Left cardiac atrium (tissue), 4 donors: ENCODE measurements around the gene TTC39C. TPM values are rescaled to one million over a fixed set of nuclear protein-coding genes. Genes with fewer than 3 reads are reported as not detected.

Experiments
- ATAC-seq, 2 donors: fragments of 200-7000 bp; cut with Tn5 transposase; one replicate each; pipeline ENCODE4 v1.9.1; 2020; ENCODE audit warnings: mild to moderate bottlenecking in 2 of 2, moderate library complexity in 2 of 2
- DNase-seq: peaks from one replicate; pipeline ENCODE4 v3.0.0-alpha.2; 2020
- intact Hi-C, 2 donors: fragments of 100-400 bp; cut with DNase I; formaldehyde crosslinking; loops; one replicate each; pipeline versions ENCODE4 v1.14.1 to v1.15.1; 2022 to 2023
- total RNA-seq, 2 donors: library from RNA; stranded (reverse); fragmentation: NEBNext Ultra II Directional; extraction: Animal tissue kit (Norgen Biotek cat#: 25700); gene quantifications; one replicate each; pipeline ENCODE4 v1.2.1, GENCODE V29; 2021
- donor health status: DM: no; HTN: yes; CAD: no.
- donor health status: DM: no; HTN: yes; CAD: no; lungs with severe emphysema.
- donor health status: DM: yes; HTN: yes; CAD: no.
- donor health status: Dilated cardiomyopathy.

Gene TTC39C
- total RNA-seq, 2 donors from 2014 or later: 7.6 to 8.9 TPM

- no peak for DNase-seq
- intact Hi-C loops: no loop called here
- no peak for ATAC-seq
These were observed 27.8 kb upstream of the TTC39C start for GRCh38 chr18:23986600-23987359.

GRCh38 chr18:23990474-23991410, 23.8 kb upstream of the TTC39C start:
- ATAC-seq (no peak), DNase-seq (no peak)
- intact Hi-C loops: loop anchor here in 1 of 2 donors (5.0 kb wide), 1 partner anchor 87 kb away; no protein-coding TSS in a partner anchor

- DNase-seq (peak; percentile 40), ATAC-seq (peak; percentile 90 to 93)
- intact Hi-C loops: loop anchor here in 1 of 2 donors (5.0 kb wide), 1 partner anchor 85 kb away; no protein-coding TSS in a partner anchor
These were observed 22.2 kb upstream of the TTC39C start for GRCh38 chr18:23992089-23992940.

DNA sequence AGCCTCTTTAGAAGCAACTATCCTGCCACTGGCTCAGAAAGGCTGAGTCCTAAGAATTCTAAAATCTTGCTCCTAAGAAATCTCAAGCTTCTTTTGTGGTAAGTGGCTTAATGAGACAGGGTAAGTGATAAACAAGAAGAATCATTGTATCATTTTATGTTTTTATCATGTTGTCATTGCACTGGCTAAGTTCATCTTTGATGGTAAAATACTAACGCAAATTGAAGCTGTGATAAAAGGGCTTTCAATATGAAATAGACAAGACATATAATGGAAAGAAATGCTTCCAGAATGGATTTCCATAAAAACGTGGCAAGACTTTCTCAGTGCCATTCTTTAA, 21.6 kb upstream of the TTC39C start:
- no peak for ATAC-seq
- DNase-seq: no peak
- intact Hi-C loops: loop anchor here in 1 of 2 donors (5.0 kb wide), 1 partner anchor 84 kb away; no protein-coding TSS in a partner anchor

GRCh38 chr18:23994361-23994902, 20.1 kb upstream of the TTC39C start:
- intact Hi-C loops: loop anchor here in 1 of 2 donors (5.0 kb wide), 1 partner anchor 83 kb away; no protein-coding TSS in a partner anchor
- ATAC-seq: peak; percentile 35 to 83
- DNase-seq: peak; percentile 43

DNA sequence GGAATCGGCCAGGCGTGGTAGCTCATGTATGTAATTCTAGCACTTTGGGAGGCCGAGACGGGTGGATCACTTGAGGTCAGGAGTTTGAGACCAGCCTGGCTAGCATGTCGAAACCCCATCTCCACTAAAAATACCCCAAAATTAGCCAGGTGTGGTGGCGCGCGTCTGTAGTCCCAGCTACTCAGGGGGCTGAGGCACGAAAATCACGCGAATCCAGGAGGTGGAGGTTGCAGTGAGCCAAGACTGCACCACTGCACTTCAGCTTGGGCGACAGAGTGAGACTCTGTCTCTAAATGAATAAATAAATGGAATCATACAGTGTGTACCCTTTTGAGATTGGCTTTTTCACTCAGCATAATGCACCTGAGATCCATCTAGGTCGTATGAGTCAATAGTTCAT, 19.4 kb upstream of the TTC39C start:
- ATAC-seq (no peak), DNase-seq (no peak)
- intact Hi-C loops: no loop called here

- no peak for ATAC-seq
- DNase-seq: no peak
- intact Hi-C loops: no loop called here
These were observed 16.5 kb upstream of the TTC39C start for GRCh38 chr18:23998018-23998417.

DNA sequence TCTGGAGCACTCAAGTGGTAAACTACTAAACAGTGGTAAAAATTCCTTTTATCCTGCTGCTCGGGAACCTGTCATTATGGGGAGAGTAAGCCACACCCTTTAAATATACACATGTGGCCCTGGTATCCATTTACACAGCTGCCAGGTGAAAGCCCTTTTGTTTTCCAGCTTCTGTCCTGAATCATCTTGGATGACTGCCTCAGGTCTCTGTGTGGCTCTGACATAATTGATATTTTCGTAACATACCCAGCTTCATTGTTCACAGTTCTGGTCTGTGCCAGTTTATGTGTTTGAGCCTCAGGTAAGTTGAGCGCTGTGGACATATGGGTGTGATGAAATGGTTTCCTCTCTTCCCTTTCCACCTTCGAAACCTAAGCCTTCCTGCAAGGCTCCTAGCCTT, 15.7 kb upstream of the TTC39C start:
- no peak for DNase-seq
- intact Hi-C loops: no loop called here
- no peak for ATAC-seq

DNA sequence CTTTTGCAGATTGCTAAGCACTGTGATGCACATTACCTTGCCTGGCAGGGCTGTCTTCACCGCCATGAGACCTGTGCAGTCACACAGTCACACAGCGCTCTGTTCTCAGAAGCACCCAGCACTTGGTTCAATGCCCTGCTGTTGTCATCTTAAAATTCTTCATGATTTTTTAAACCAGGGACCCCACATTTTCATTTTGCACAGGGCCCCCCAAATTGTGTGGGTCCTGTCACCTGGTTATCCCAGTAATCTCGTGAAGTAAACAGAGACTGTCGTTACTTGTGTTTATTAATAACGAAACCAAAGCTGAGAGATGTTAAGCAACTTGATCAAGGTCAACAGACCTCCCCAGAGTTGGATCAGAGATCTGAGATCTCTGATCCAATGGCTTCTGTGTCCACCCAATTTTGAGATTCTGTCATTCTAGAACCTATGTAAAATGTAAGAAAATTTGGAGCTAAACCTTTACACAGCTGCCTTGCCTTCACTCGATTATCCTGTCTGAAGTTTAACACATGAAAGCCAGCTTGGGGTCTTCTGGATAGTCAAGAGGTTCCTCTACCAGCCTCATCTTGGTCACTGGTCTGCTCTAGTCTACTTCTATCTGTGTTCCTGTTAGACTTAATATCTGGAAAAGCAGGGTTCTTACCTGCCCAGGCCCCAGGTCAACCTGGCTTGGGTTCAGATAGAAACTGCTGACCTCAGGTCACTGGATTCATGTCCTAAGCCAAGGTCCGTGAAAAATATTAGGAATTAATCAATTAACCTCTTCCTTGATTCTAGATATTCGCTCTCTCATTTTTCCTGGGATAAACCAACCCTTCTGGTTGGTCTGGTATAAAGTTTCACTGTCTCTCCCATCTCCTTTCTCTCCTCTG, 13.7 kb upstream of the TTC39C start:
- intact Hi-C loops: no loop called here
- DNase-seq (no peak), ATAC-seq (no peak)

DNA sequence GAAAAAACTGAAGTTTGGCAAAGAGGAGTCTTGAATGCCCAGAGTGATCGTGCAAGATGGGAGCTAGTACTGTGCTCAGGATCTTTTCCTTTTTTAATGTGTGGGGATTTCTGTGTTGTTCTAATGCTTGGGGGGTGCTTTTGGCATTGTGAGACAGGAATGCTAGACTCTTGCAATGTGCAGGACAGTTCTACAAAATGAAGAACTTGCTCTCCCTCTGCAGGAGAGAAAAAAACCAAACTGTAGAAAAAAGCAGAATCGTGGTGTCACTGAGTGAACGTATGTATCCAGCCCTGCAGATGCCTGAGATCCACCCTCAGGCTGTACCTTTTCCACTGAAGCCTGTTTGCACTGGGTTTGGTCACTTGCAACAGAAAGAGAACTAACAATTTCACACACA, 12.1 kb upstream of the TTC39C start:
- intact Hi-C loops: no loop called here
- no peak for ATAC-seq
- DNase-seq: no peak

DNA sequence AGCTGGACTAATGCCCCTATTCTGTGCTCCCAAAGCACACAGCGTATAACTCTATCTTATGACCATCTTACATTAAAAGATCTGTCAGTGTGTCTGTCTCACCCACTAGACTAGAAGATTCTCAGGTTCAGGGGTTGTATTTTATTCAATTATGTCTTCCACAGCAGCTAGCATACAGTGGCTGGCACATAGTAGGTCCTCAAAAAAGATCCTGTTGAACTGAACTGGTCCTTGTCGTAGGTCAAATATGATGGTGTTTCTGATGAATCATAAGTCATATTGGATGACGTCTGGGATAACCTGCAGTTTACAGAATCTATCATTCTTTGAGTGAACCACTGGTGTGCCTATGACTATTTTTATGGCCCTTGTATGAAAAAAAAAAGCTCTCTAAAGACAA, 11.3 kb upstream of the TTC39C start:
- intact Hi-C loops: no loop called here
- ATAC-seq (no peak), DNase-seq (no peak)

DNA sequence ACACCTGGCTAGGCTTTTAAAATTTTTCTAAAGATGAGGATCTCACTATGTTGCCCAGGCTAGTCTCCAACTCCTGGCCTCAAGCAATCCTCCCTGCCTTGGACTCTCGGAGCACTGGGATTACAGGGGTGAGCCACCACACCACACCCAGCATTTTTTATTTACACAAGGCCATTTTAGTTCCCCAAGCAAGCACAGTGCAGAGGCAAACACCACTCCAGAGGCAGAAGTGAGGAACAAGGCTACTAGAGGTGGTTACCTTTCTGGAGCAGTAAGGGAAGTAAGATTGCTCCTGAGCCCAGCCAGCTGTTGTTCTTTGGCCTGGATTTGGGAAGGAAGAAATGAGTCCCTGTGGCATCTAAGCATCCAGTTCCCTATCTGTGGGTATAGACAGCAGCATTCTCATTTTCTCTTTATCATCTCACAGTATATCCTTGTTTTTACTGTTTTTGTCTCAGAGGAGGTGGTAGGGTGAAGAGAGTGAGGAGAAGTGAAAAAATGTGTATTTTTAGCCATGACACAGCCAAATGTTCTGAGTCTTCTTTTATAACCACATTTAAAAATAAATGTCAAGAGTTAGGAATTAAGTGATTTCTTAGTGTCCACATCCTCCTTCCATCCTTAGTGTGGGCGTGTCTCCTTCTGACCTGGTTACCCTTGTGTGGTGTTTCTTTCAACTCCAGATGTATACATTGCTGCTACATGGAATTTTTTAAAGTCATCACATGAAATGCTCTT, 10.5 kb upstream of the TTC39C start:
- DNase-seq (no peak), ATAC-seq (no peak)
- intact Hi-C loops: no loop called here

DNA sequence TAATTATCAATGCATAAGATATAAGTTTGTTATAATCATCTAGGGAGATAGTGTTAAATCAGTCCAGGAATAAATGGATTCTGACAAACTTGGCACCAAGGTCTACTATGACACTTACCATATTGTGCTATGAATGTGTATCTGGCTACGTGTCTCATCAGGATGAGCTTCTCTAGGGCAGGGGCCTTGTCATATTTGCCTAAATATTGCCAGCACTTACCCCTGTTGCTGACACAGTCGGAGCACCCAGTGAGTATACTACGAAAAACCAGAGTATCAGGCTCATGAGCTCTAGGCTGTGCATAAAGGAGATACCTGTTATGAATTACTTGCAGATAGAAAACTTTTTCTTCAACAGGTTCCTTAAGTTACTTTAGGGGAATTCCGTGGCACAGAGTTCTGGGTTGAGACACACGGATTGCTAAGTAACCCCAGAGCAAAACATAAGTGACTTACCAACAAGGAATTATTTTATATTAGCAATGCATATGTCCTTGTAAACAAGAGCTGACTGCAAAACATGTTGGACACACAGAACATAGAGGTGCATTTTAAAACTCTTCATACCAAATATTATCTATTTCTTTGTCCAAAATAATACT, 7.7 kb upstream of the TTC39C start:
- DNase-seq: no peak
- ATAC-seq: no peak
- intact Hi-C loops: no loop called here

GRCh38 chr18:24009246-24009645, 5.3 kb upstream of the TTC39C start:
- intact Hi-C loops: no loop called here
- no peak for DNase-seq
- no peak for ATAC-seq

DNA sequence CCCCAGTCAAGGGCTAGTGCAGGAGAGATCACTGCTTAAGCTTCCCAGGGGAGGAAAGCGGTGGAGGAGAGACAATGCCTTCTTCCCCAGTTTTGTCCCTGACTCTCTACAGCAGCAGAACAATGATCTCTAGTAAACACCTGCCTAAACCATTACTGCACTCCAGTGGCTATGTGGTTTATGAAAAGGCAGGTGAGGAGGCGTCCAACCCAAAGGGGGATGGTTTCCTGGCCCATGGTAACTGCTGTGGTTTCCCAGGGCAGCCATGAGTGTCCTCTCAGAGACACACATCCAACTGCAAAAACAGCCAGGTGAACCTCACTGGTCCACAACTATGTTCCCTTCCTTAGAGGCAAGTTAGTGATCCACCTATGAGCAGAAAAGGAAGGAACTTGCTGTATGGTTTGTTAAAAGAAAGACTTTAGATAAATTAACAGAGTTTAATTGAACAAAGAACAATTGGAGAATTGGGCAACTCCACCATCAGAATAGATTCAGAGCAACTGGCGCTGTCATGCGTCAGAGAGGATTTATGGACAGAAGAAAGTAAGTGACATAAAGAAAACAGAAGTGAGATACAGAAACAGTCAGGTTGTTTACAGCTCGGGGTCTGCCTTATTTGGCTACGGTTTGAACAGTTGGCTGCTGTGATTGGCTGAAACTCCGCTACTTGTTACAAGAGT, 4.8 kb upstream of the TTC39C start:
- no peak for DNase-seq
- intact Hi-C loops: loop anchor here (10.0 kb wide), 3 partner anchors 55 to 105 kb away; no protein-coding TSS in a partner anchor
- no peak for ATAC-seq

DNA sequence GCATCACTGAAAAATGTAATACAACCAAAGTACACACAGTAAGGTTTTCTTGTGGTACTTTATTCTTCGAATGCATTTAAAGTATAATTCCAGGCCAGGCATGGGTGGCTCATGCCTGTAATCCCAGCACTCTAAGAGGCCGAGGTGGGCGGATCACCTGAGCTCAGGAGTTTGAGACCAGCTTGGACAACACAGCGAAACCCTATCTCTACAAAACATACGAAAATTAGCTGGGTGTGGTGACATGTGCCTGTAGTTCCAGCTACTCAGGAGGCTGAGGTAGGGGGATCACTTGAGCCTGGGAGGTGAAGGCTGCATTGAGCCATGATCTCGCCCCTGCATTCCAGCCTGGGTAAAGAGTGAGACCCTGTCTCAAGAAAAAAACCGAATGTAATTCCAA, 3.9 kb upstream of the TTC39C start:
- no peak for ATAC-seq
- DNase-seq: no peak
- intact Hi-C loops: loop anchor here (10.0 kb wide), 3 partner anchors 54 to 104 kb away; no protein-coding TSS in a partner anchor
